KG1 (cell line): ENCODE results near the gene SUSD6.
"Not testable (repeated sequence)": the region's sequence is repeated elsewhere in the genome, so short reads cannot be mapped to it uniquely, and the experiment has no call there.

Experiments
- DNase-seq: peaks from one replicate; lab custom pipeline; 2025; lab: John Stamatoyannopoulos, UW

The SUSD6 gene

GRCh38 chr14:69695322-69696203 is 84.2 kb downstream of the SUSD6 start:
- DNase-seq, result peak; percentile 54

- DNase-seq, result no peak
Measured at GRCh38 chr14:69696204-69696527, 84.8 kb downstream of the SUSD6 start.

- no peak for DNase-seq
Measured at GRCh38 chr14:69696633-69697557, 85.5 kb downstream of the SUSD6 start.

GRCh38 chr14:69698572-69698971 is 87.2 kb downstream of the SUSD6 start:
- no peak for DNase-seq

GRCh38 chr14:69699243-69699642 is 87.8 kb downstream of the SUSD6 start:
- not testable (repeated sequence) for DNase-seq

- no peak for DNase-seq
Measured at GRCh38 chr14:69699748-69700303, 88.4 kb downstream of the SUSD6 start.

- DNase-seq, result no peak
Measured at GRCh38 chr14:69700575-69700974, 89.2 kb downstream of the SUSD6 start.

GRCh38 chr14:69701291-69701690 is 89.9 kb downstream of the SUSD6 start:
- DNase-seq, result no peak

GRCh38 chr14:69701857-69702256 is 90.5 kb downstream of the SUSD6 start:
- peak; percentile 21 for DNase-seq

GRCh38 chr14:69703047-69704039 is 91.9 kb downstream of the SUSD6 start:
- peak; percentile 73 for DNase-seq

GRCh38 chr14:69704319-69704718 is 92.9 kb downstream of the SUSD6 start:
- no peak for DNase-seq

- DNase-seq, result no peak
Measured at GRCh38 chr14:69705706-69706105, 94.3 kb downstream of the SUSD6 start.

- DNase-seq, result no peak
Measured at GRCh38 chr14:69708049-69708448, 96.7 kb downstream of the SUSD6 start.

GRCh38 chr14:69708586-69709560 is 97.5 kb downstream of the SUSD6 start:
- no peak for DNase-seq

GRCh38 chr14:69710378-69710777 is 99.0 kb downstream of the SUSD6 start:
- no peak for DNase-seq

- DNase-seq, result no peak
Measured at GRCh38 chr14:69711065-69711464, 99.7 kb downstream of the SUSD6 start.

- no peak for DNase-seq
Measured at GRCh38 chr14:69711477-69711876, 100.1 kb downstream of the SUSD6 start.

GRCh38 chr14:69711881-69712560 is 100.6 kb downstream of the SUSD6 start:
- no peak for DNase-seq

GRCh38 chr14:69712599-69713088 is 101.2 kb downstream of the SUSD6 start:
- DNase-seq, result no peak
